Naive thymus-derived CD4-positive, alpha-beta T cell (primary cell): ENCODE data around the gene AGRN. TPM values are rescaled to one million over a fixed set of nuclear protein-coding genes. Genes with fewer than 3 reads are reported as not detected.
A peak's percentile ranks its signal among the peaks of the same experiment; 100 is the strongest.

ENCODE experiments used
- ATAC-seq: fragments of 150-1000 bp; cut with Tn5 transposase; 2 replicates; pipeline ENCODE4 v1.10.0; 2021; ENCODE audit warnings: mild to moderate bottlenecking, moderate library complexity
- CTCF ChIA-PET: fragments of 350-600 bp; sonication (Branson Sonifier 250); formaldehyde crosslinking; loops from one replicate; lab custom pipeline; 2021; ENCODE audit warnings: antibody characterized with exemption; lab: Charles Lee
- POLR2A ChIA-PET: fragments of 350-600 bp; sonication (Branson Sonifier 250); formaldehyde crosslinking; loops from one replicate; lab custom pipeline; 2021; ENCODE audit warnings: antibody characterized with exemption, inconsistent platforms; lab: Charles Lee
- DNase-seq, 9 donors: peaks; one replicate each; pipeline versions ENCODE4 v3.0.0 to v3.0.0-alpha.2; 2020 to 2022; ENCODE audit warnings: mixed read lengths in 1 of 9
- H3K27ac ChIP-seq: one replicate; pipeline ENCODE4 v1.7.0; 2013; ENCODE audit warnings: mild to moderate bottlenecking, low read depth, low read length, moderate library complexity
- H3K27me3 ChIP-seq, 2 donors: one replicate each; pipeline ENCODE4 v1.7.0; 2013; ENCODE audit warnings: low read length in 2 of 2, mild to moderate bottlenecking in 2 of 2, moderate library complexity in 2 of 2; ENCODE audit not compliant: control insufficient read depth in 2 of 2, insufficient read depth in 2 of 2
- H3K36me3 ChIP-seq, 3 experiments: 1 replicate in 2 of 3; 2 replicates in 1 of 3; pipeline ENCODE4 v1.7.0; 2013; ENCODE audit warnings: low read length in 3 of 3, mild to moderate bottlenecking in 3 of 3, moderate library complexity in 1 of 3; ENCODE audit not compliant: insufficient read depth in 3 of 3, control insufficient read depth in 2 of 3
- H3K4me1 ChIP-seq, 2 donors: one replicate each; pipeline ENCODE4 v1.7.0; 2013; ENCODE audit warnings: low read length in 2 of 2, mild to moderate bottlenecking in 2 of 2, moderate library complexity in 1 of 2; ENCODE audit not compliant: control insufficient read depth in 2 of 2, insufficient read depth in 2 of 2
- H3K4me3 ChIP-seq: 2 replicates; pipeline ENCODE4 v1.7.0; 2013; ENCODE audit warnings: mild to moderate bottlenecking, low read length
- H3K9me3 ChIP-seq, 3 experiments: 1 replicate in 2 of 3; 2 replicates in 1 of 3; pipeline ENCODE4 v1.7.0; 2013; ENCODE audit warnings: low read length in 3 of 3; ENCODE audit not compliant: control insufficient read depth in 2 of 3
- H3K27ac Mint-ChIP-seq, 9 donors: one replicate each; pipeline ENCODE4 v1.8.0; 2020 to 2022; ENCODE audit warnings: mixed read lengths in 9 of 9, mild to moderate bottlenecking in 8 of 9, moderate library complexity in 5 of 9, inconsistent platforms in 2 of 9
- H3K27me3 Mint-ChIP-seq, 5 donors: one replicate each; pipeline ENCODE4 v1.8.0; 2021 to 2022; ENCODE audit warnings: mixed read lengths in 5 of 5, mild to moderate bottlenecking in 1 of 5
- H3K36me3 Mint-ChIP-seq, 5 donors: one replicate each; pipeline ENCODE4 v1.8.0; 2020 to 2022; ENCODE audit warnings: mixed read lengths in 5 of 5, mild to moderate bottlenecking in 3 of 5, inconsistent platforms in 1 of 5
- H3K4me1 Mint-ChIP-seq, 7 donors: one replicate each; pipeline ENCODE4 v1.8.0; 2020 to 2022; ENCODE audit warnings: mixed read lengths in 7 of 7, mild to moderate bottlenecking in 3 of 7, inconsistent platforms in 1 of 7
- H3K4me3 Mint-ChIP-seq, 10 donors: one replicate each; pipeline ENCODE4 v1.8.0; 2020 to 2022; ENCODE audit warnings: mild to moderate bottlenecking in 10 of 10, mixed read lengths in 10 of 10, moderate library complexity in 6 of 10, inconsistent platforms in 2 of 10
- H3K9me3 Mint-ChIP-seq, 11 donors: one replicate each; pipeline ENCODE4 v1.8.0; 2020 to 2022; ENCODE audit warnings: mixed read lengths in 11 of 11, mild to moderate bottlenecking in 4 of 11, inconsistent platforms in 1 of 11, moderate library complexity in 1 of 11
- intact Hi-C, 2 donors: fragments of 100-400 bp; cut with micrococcal nuclease; formaldehyde crosslinking; loops; one replicate each; pipeline ENCODE4 v1.15.1; 2023
- polyA plus RNA-seq, 2 donors: library from polyadenylated mRNA; unstranded; fragments of 300-500 nt; fragmentation: Illumina TruSeq; gene quantifications; one replicate each; pipeline ENCODE4 v1.2.3, GENCODE V29; 2021
- total RNA-seq, 6 experiments: library from RNA in 5 of 6; stranded (reverse) in 5 of 6; gene quantifications; 1 replicate in 5 of 6; 2 replicates in 1 of 6; pipeline ENCODE4 v1.2.3 and lab custom pipeline; 2021 to 2026

The AGRN gene
- total and polyA plus RNA-seq, 7 experiments from 2014 or later = 0.19 to 10.9 (median 2.7) TPM

GRCh38 chr1:980602-981395 lies 39.1 kb upstream of the AGRN start:
- Histone ChIP-seq H3K9me3 (no peaks in the 10 kb centered on the region), H3K36me3 (no peaks in the 10 kb centered on the region), H3K4me1 (peaks cover 0 to 6% of the 10 kb centered on the region in 2 donors), H3K27me3 (no peaks in the 10 kb centered on the region), H3K4me3 (no peak overlapping the region), H3K27ac (no peak overlapping the region)
- intact Hi-C loops = loop anchor here in 1 of 2 donors (5.0 kb wide), 1 partner anchor 312 kb away; no protein-coding TSS in a partner anchor
- Mint-ChIP-seq H3K27me3 (peaks cover 8 to 24% (median 10%) of the 10 kb centered on the region in 5 donors), H3K4me1 (peaks cover 0 to 6% (median 2%) of the 10 kb centered on the region in 7 donors), H3K4me3 (no peak overlapping the region), H3K27ac (no peak overlapping the region), H3K36me3 (no peaks in the 10 kb centered on the region), H3K9me3 (peaks cover 0 to 3% (median 0%) of the 10 kb centered on the region in 11 donors)
- ATAC-seq (no peak), DNase-seq (peak in 1 of 9 donors; percentile 5)
- POLR2A ChIA-PET = no interaction called here
- CTCF ChIA-PET = interaction anchor here (1.4 to 4.7 kb wide), 2 partner anchors 81 to 84 kb away, joined by 3 to 38 read pairs; no protein-coding TSS in a partner anchor

DNA sequence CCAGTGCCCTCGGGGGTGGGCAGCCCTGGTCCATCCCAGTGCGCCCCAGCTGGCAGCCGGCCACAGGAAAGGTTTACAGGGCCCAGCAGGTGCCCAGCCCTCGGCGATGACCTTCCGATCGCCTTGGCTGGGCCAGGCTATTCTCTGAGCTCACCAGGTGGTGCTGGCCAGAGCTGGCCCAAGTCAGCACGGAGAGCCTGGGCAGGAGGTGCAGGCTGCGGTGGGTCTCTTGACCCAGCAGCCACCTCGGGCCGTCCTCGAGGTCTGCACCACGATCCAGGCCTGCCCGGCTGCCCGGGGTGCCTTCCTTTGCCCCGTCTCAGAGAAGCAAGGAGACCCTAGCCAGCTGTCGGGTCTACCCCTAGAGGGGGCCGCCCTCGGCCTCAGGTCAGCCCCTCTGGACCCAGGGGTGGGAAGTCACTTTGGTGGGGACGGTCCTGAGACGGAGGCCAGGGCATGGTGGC lies 38.4 kb upstream of the AGRN start:
- Mint-ChIP-seq H3K36me3 (no peaks in the 10 kb centered on the region), H3K4me1 (peaks cover 0 to 4% (median 0%) of the 10 kb centered on the region in 7 donors), H3K9me3 (peaks cover 0 to 3% (median 0%) of the 10 kb centered on the region in 11 donors), H3K4me3 (no peak overlapping the region), H3K27ac (no peak overlapping the region), H3K27me3 (peaks cover 7 to 30% (median 16%) of the 10 kb centered on the region in 5 donors)
- CTCF ChIA-PET = interaction anchor here (1.4 to 4.7 kb wide), 2 partner anchors 80 to 83 kb away, joined by 3 to 38 read pairs; no protein-coding TSS in a partner anchor
- intact Hi-C loops = loop anchor here in 1 of 2 donors (5.0 kb wide), 1 partner anchor 311 kb away; no protein-coding TSS in a partner anchor
- POLR2A ChIA-PET = interaction anchor here (1.2 kb wide), 1 partner anchor 141 kb away, joined by 3 read pairs; no protein-coding TSS in a partner anchor
- Histone ChIP-seq H3K27me3 (no peaks in the 10 kb centered on the region), H3K4me3 (no peak overlapping the region), H3K27ac (no peak overlapping the region), H3K9me3 (no peaks in the 10 kb centered on the region), H3K4me1 (no peaks in the 10 kb centered on the region), H3K36me3 (no peaks in the 10 kb centered on the region)
- DNase-seq (peak in 1 of 9 donors; percentile 6), ATAC-seq (no peak)

DNA sequence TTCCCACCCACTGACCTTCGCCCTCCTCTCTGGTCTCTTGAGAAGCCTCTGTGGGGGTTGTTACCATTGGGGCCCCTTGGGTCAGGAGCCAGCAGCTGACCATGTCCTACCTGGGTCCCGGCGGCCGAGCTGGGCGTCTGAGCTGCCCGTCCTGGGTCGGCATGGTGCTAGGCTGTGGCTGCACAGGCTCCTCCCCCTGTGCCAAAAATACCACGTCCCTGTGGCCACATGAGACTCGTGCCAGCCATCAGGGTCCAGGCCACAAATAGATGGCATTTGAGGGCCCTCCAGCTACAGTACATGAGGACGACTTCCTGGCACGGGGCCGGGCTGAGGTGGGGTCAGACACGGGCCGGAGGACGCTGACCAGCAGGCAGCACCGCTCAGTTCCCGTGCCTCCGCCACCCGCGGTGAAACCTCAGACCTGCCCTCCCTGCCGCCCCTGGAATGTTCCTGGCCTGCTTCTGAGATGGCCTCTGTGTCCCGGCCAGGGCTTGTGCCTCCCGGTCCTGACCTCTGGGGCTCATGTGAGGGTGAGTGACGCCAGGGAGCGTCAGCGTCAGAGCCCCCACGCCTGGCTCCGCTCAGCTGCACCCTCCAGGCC lies 37.9 kb upstream of the AGRN start, which contains the start of gene PERM1:
Gene PERM1, minus strand, starts transcription at position 139 of the 604 bp plus-strand sequence. CDS start 1,064 bp downstream, outside the sequence.
- H3K27ac Mint-ChIP-seq = no peak within 1 kb of the TSS
- no peak for ATAC-seq
- ChIA-PET CTCF (interaction anchor here (1.0 to 4.7 kb wide), 2 partner anchors 15 to 82 kb away, joined by 3 to 38 read pairs; no protein-coding TSS in a partner anchor), POLR2A (interaction anchor here (1.2 kb wide), 1 partner anchor 140 kb away, joined by 3 read pairs; no protein-coding TSS in a partner anchor)
- H3K4me3 Mint-ChIP-seq = no peak within 1 kb of the TSS
- Histone ChIP-seq H3K9me3 (no peaks in the 10 kb centered on the region), H3K4me3 (no peak within 1 kb of the TSS), H3K27ac (no peak within 1 kb of the TSS), H3K36me3 (no peaks in the 10 kb centered on the region), H3K27me3 (no peaks in the 10 kb centered on the region), H3K4me1 (no peaks in the 10 kb centered on the region)
- peaks cover 0 to 3% (median 0%) of the 10 kb centered on the region in 11 donors for H3K9me3 Mint-ChIP-seq
- peaks cover 0 to 4% (median 0%) of the 10 kb centered on the region in 7 donors for H3K4me1 Mint-ChIP-seq
- H3K36me3 Mint-ChIP-seq = no peaks in the 10 kb centered on the region
- peak in 1 of 9 donors; percentile 5 for DNase-seq
- H3K27me3 Mint-ChIP-seq = peaks cover 7 to 30% (median 16%) of the 10 kb centered on the region in 5 donors
- intact Hi-C loops = loop anchor here in 1 of 2 donors (5.0 kb wide), 1 partner anchor 310 kb away; no protein-coding TSS in a partner anchor

- H3K36me3 Mint-ChIP-seq = no peaks in the 10 kb centered on the region
- no peaks in the 10 kb centered on the region for H3K9me3 ChIP-seq
- H3K27me3 Mint-ChIP-seq = peaks cover 7 to 30% (median 17%) of the 10 kb centered on the region in 5 donors
- H3K4me3 ChIP-seq = no peak overlapping the region
- H3K27me3 ChIP-seq = no peaks in the 10 kb centered on the region
- H3K9me3 Mint-ChIP-seq = peaks cover 0 to 3% (median 0%) of the 10 kb centered on the region in 11 donors
- H3K4me1 Mint-ChIP-seq = peaks cover 0 to 4% (median 0%) of the 10 kb centered on the region in 7 donors
- H3K4me1 ChIP-seq = no peaks in the 10 kb centered on the region
- H3K27ac Mint-ChIP-seq = no peak overlapping the region
- POLR2A ChIA-PET = interaction anchor here (1.2 kb wide), 1 partner anchor 140 kb away, joined by 3 read pairs; no protein-coding TSS in a partner anchor
- no peaks in the 10 kb centered on the region for H3K36me3 ChIP-seq
- no peak overlapping the region for H3K4me3 Mint-ChIP-seq
- DNase-seq = peak in 1 of 9 donors; percentile 4
- intact Hi-C loops = loop anchor here in 1 of 2 donors (5.0 kb wide), 1 partner anchor 309 kb away; no protein-coding TSS in a partner anchor
- no peak overlapping the region for H3K27ac ChIP-seq
- ATAC-seq = no peak
- CTCF ChIA-PET = interaction anchor here (0.8 to 4.7 kb wide), 5 partner anchors 9 to 82 kb away, joined by 3 to 38 read pairs (median 6); no protein-coding TSS in a partner anchor
These were observed 37.0 kb upstream of the AGRN start for GRCh38 chr1:982765-983436.

- no peak overlapping the region for H3K4me3 ChIP-seq
- no peak overlapping the region for H3K27ac Mint-ChIP-seq
- no peaks in the 10 kb centered on the region for H3K27me3 ChIP-seq
- H3K36me3 ChIP-seq = no peaks in the 10 kb centered on the region
- H3K27ac ChIP-seq = no peak overlapping the region
- no peaks in the 10 kb centered on the region for H3K36me3 Mint-ChIP-seq
- DNase-seq (peak in 7 of 9 donors; percentile 47 to 71 (median 62)), ATAC-seq (peak; percentile 85)
- peaks cover 0 to 7% (median 0%) of the 10 kb centered on the region in 11 donors for H3K9me3 Mint-ChIP-seq
- intact Hi-C loops = loop anchor here (1.0 to 5.0 kb wide), 5 partner anchors 17 to 309 kb away; no protein-coding TSS in a partner anchor
- no peak overlapping the region for H3K4me3 Mint-ChIP-seq
- H3K27me3 Mint-ChIP-seq = peaks cover 7 to 38% (median 26%) of the 10 kb centered on the region in 5 donors
- ChIA-PET POLR2A (no interaction called here), CTCF (interaction anchor here (0.6 to 4.7 kb wide), 9 partner anchors 18 to 308 kb away, joined by 3 to 38 read pairs (median 4); no protein-coding TSS in a partner anchor)
- H3K9me3 ChIP-seq = no peaks in the 10 kb centered on the region
- no peaks in the 10 kb centered on the region for H3K4me1 ChIP-seq
- peaks cover 0 to 2% (median 0%) of the 10 kb centered on the region in 7 donors for H3K4me1 Mint-ChIP-seq
These were observed 36.0 kb upstream of the AGRN start for GRCh38 chr1:983798-984475.
